COLO829 (cell line): Measurements from ENCODE around the gene HNRNPL.
"Not testable (repeated sequence)": the region's sequence is repeated elsewhere in the genome, so short reads cannot be mapped to it uniquely, and the experiment has no call there.

Experiments
- DNase-seq: peaks from one replicate; pipeline ENCODE4 v3.0.0; 2012; ENCODE audit warnings: low spot score

Gene HNRNPL

DNA sequence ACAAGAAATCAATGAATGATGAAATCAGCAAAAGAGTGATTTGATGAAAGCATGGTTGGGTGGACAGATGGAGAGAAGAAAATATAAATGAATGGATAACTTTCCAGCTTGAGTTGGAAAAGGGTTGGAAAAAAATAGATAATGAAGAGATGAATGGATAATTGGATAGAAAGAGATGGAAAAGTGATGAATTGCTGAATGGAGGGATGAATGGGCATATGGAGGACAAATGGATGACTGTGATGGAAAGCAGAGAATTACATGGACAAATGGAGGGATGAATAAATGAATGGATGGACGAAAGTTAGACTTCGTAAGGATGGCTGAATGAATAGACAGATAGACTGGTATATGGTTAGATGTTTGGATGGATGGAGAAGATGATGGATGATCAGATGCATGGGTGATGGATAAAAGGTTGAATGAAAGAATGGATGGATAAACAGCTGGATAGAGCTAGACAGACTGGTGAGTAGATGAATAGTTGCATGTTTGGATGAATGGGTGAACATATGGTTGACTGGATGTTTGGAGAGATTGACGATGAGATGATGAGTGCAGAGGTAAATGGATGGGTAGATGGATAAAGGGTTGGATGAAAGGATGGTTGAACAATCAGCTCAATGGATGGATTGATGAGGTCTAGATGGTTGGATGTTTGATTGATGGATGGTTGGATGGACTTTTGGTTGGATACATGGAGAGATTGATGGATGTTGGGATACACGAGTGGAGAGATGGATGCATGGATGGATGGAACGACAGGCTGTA lies 49.0 kb downstream of the HNRNPL start:
- DNase-seq, result no peak

DNA sequence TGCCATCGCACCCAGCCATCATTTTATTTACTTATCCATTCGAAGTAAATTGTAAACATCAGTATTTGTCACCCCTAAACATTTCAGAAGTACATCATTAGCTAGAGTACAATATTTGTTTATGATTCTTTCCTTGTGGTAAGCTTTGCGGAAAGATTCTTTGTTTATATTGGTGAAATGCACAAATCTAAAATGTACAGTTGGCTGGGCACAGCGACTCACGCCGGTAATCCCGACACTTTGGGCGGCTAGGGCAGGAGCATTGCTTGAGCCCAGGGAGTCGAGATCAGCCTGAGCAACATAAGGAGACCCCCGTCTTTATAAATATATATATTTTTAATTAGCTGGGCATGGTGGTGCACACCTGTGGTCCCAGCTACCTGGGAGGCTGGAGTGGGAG lies 50.7 kb downstream of the HNRNPL start:
- no peak for DNase-seq

DNA sequence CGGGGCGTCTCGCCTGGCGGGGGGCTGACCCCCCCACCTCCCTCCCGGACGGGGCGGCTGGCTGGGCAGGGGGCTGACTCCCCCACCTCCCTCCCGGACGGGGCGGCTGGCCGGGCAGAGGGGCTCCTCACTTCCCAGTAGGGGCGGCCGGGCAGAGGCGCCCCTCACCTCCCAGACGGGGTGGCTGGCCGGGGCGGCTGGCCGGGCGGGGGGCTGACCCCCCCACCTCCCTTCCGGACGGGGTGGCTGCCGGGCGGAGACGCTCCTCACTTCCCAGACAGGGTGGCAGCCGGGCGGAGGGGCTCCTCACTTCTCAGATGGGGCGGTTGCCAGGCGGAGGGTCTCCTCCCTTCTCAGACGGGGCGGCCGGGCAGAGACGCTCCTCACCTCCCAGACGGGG lies 52.0 kb downstream of the HNRNPL start:
- not testable (repeated sequence) for DNase-seq

DNA sequence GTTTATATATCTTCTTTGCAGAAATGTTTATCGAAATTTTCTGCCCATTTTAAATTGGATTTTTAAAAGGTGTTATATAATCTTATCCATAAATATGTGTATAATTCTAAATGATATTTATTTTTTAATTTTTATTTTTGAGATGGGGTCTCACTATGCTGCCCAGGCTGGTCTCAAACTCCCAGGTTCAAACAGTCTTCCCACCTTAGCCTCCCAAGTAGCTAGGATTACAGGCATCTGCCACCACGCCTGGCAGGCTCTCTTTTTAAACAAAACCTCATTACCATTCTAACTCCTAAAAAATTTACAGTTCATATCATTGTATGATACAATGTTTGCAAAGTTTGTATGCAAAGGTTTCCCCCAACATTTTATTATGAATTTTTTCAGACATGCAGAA lies 53.6 kb downstream of the HNRNPL start:
- no peak for DNase-seq

DNA sequence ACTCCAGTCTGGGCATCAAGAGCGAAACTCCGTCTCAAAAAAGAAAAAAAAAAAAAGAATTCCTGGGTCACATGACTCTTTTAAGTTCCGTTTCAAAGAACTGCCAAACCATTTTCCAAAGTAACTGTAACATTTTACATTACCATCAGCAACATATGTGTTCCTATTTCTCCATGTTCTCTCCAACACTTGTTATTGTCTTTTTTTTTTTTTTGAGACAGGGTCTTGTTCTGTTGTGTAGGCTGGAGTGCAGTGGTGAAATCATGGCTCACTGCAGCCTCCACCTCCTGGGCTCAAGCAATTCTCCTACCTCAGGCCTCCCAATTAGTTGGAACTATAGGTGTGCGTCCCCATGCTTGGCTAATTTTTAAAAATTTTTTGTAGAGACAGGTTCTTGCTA lies 54.2 kb downstream of the HNRNPL start:
- no peak for DNase-seq

DNA sequence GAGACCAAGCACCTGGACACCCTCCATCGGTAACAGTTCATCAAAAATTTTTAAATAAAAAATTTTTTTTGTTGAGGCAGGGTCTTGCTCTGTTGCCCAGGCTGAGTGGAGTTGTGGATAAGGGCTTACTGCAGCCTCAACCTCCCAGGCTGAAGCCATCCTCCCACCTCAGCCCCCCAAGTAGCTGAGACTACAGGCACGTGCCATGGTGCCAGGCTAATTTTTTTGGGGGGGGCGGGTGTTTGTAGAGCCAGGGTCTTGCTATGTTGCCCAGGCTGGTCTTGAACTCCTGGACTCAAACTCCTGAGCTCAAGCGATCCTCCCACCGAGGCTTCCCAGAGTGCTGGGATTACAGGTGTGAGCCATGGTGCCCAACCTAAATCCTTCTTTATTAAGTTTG lies 56.1 kb downstream of the HNRNPL start:
- no peak for DNase-seq

DNA sequence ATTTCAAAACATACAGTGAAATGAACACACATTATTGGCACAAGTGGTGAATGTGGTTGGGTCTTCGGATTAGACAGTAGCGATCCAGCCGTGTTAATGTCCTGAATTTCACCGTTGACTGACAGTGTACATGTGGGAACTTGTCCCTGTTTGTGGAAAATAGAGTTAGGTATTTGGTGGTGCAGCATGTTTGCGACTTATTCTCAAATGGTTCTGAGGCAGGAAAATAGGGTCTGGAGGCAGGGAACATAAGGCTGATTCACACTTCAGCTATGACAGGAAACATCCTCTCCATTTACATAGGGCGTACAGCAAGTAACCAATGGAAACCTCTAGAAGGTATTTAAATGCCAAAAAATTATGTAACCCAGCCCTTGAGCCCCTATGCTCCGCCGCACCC lies 56.6 kb downstream of the HNRNPL start:
- no peak for DNase-seq

DNA sequence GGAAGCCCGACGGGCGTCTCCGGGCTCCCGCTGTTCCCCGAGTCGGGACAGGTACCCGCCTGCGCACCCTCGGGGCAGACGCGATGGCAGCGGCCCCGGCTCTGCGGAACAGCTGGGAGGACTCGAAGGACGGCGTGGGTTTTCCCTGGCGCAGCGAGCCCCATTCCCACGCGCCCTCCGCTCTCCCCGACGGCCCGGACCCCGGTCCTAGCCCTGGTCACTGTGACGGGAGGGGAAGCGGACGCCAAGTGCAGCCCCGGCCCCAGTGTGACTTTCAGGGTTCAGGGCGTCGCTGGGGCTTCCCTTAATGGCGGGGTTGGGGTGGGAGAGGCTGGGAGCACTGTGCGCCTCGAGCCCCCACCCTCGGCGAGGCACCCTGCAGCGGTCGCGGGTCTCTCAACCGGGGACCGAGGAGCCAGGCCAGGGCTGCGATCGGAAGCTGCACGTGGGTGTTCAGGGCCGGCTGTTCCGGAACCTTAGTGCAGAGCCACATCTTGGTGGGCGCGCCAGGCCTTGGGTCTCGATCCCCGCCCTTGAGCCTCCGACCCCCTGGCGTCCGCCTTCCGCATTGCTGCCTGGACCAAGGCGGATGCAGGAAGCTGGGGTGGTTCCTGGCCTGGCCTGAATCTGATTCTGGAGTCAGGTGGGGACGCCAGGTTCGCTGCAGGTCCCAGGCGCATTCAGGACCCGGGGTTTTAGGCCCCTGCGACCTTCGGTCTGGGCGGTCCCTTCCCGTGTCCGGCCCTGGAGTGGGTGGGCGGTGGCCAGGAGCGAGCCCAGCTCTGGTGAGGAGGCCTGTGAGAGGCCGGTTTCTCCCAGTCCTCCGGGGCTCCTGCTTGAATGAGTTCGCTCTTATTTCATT lies 57.3 kb downstream of the HNRNPL start:
- no peak for DNase-seq

DNA sequence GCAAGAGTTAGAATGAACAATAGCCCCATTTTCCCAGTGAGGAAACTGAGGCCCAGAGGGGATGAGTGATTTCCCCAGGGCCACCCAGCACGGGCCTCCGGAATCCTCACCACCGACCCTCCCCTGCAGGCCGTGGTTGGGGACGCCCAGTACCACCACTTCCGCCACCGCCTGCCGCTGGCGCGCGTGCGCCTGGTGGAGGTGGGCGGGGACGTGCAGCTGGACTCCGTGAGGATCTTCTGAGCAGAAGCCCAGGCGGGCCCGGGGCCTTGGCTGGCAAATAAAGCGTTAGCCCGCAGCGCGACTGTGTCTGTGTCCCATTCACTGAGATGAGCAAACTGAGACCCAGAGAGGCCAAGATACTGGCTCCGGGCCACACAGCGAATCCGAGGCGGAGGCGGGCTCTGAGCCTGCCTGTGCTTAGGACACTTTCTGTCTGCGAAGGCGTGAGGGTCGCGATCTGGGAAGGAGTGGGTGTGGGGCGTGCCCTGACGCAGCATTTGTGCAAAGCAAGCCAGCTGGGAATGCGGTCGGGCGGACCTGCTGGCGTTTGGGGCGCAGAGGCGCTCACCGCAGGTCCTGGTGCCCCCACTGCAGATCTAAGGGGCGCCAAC lies 58.2 kb downstream of the HNRNPL start:
- DNase-seq, result not testable (repeated sequence)

DNA sequence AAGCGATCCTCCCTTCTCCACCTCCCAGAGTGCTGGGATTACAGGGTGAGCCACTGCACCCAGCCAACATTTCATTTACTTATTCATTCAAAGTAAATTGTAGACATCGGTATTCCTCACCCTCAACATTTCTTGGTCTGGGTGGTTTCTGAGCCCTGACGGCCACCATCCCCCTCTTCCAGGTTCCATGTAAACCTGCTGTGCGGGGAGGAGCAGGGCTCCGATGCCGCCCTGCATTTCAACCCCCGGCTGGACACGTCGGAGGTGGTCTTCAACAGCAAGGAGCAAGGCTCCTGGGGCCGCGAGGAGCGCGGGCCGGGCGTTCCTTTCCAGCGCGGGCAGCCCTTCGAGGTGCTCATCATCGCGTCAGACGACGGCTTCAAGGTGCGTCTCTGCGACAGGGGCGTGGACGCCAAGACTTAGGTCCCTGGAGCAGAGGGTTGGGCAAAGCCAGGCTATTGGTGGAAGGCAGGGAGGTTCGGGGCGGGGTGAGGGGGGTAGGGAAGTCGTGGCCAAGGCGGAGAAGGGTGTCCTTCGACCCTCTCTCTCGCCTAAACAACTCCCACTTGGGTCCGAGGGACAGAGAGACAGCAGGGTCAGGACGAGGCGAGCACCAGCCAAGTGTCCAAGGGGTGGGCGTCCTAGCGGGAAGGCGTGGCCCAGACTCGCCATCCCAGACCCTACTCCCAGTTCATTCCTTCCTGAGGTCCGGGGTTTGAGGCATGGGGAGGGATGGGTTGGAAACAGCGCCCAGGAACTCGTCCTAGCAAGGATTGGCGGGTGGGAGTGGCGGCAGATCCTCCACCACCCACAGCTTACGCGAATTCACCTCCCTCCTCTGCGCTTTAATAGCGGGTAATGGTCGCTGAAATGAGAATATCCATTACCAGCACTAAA lies 59.0 kb downstream of the HNRNPL start:
- not testable (repeated sequence) for DNase-seq

DNA sequence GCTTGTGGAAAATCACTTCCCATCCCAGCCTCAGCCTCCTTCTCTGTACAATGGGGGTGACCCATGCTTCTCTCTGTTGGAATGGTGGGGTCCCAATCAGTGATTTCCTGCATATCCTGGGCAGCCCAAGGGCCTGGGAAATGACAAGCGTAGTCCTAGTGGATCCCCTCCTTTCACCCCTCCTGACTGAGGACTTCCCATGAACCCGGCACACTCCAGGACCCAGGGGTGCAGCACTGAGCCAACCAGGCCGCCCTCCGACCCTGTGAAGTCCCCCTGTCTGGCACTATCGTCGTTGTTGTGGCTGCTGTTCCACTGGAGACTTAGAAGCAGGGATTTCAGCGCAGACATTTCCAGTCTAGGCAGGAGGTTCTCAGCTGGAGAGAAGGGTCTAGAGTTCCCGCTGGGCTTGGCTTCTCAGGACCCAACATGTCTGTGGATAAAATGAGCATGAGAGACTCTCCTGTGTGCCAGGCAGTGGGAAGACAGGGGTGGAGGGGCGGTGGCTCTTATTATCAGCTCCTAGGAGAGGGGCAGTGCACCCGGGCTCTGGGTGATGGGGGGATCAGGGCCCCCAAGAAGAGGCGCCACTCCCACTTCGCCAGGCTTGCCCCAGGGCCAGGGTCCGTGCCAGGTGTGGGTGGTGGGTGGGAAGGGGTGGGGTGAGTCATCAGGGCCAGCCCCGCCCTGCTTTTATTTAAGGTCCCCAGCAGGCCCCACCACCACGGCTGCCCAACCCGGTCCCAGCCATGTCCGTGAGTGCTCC lies 61.1 kb downstream of the HNRNPL start, which contains the start of gene LGALS7B:
LGALS7B (plus strand) TSS at position 723 of the 766 bp plus-strand sequence; CDS start at position 750, 27 bp downstream.
- DNase-seq, result no peak

DNA sequence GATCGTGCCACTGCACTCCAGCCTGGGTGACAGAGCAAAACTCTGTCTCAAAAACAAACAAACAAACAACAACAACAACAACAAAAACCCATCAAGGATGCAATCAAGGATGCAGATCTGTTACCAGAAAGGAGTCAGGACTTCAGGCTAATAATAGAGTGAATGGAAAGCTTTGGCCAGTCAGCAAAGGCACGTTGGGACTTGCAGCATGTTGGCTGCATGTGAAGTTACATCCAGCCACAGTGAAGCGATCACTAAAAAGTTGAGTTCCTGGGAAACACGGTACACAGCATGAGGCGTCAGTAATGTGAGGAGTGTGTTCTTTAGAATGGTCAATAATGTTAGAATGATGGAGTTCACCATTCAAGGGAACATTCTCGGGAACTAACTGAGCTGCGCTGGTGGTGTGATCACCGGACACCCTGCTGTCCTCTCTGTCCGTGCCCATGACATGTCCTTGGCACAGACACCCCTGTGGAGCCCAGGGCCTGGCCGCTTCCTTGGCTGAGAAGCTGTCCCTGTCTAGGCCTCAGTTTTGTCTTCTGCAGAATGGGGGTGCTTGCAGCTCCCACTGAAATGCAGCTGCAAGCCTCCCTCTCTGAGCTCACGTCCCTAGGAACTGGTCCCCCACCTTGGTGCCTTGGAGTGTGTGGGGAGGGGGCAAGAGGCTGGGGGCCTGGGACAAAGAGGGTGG lies 63.1 kb downstream of the HNRNPL start:
- no peak for DNase-seq
